NCI-H524 treated with DMSO at 0.1 percent for 48 hours (cell line): ENCODE measurements around the gene AP1S1.
"Not testable (repeated sequence)": the region's sequence is repeated elsewhere in the genome, so short reads cannot be mapped to it uniquely, and the experiment has no call there.

ENCODE experiments used
- DNase-seq: peaks from one replicate; lab custom pipeline; 2025; lab: John Stamatoyannopoulos, UW

AP1S1 gene

DNA sequence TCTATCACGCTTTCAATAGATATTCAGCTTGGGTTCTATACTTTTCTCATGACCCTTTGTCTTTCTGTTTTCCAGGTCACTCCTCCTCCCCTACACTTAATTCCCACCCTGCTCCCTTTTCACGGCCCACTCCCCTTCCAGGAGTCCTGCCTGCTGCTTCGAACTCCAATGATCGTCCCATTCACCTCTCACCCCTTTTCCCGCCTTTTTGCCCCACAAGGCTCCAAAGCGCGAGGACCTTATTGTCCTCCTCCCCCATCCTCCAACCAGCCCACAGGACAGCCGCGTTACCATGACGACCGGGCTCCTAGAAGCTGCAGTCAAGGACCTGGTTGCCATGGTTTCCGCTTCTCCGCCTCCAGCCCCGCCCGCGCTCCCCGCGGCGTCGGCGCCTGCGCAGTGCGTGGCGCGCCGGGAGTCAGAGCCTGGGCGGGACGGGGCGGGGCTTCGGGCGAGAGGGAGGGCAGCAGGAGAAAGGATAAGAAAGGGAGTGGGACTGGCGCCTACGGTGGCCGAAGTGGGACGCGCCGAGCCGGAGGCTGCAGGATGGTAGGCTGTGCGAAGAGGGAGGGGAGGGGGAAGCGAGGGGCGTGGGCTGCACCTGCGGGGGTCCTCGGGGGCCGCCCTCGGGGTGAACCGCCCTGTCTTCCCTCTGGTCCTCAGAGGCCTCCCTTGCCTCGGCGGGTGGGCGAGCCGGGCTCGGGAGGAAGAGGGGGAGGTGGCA, at the start of gene AP1S1:
Gene AP1S1 (plus strand): TSS at position 508 of the 724 bp plus-strand sequence. CDS start 39 bp downstream, at position 547.
- peak; percentile 80 for DNase-seq

- no peak for DNase-seq
Measured at GRCh38 chr7:101104799-101105198, 49.5 kb upstream of the AP1S1 start.

DNA sequence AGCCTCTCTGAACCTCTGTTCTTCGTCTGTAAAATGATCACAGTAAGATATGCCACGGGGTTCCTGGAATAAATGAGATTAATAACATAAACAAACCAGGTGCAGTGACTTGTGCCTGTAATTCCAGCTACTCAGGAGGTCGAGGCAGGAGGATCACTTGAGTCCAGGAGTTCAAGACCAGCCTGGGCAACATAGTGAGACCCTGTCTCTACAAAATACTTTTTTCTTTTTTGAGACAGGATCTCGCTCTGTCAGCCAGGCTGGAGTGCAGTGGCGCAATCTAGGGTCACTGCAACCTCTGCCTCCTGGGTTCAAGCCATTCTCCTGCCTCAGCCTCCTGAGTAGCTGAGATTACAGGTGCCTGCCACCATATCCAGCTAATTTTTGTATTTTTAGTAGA, 49.0 kb upstream of the AP1S1 start:
- DNase-seq = not testable (repeated sequence)

GRCh38 chr7:101106386-101106785, 47.9 kb upstream of the AP1S1 start:
- no peak for DNase-seq

GRCh38 chr7:101108330-101108857, 45.9 kb upstream of the AP1S1 start:
- no peak for DNase-seq

DNA sequence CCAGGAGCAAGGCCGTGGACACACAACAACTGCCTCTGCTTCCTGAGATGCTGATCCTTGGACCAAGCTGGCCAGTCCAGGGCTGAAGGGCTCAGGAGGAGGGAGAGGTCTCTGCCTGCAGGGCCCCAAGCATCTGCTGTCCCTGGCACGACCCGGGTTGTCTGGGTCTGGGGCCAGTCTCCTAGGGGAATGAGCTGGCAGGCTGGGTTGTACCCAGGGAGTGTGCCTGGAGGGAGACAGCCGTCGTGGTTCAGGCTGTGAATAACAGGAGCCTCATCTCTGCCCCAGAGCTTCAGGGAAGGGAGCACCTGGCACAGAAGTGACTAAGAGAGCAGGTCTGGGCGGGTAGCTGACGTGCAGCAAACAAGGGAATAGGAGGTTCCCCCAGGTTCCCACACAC, 45.3 kb upstream of the AP1S1 start:
- DNase-seq = no peak

DNA sequence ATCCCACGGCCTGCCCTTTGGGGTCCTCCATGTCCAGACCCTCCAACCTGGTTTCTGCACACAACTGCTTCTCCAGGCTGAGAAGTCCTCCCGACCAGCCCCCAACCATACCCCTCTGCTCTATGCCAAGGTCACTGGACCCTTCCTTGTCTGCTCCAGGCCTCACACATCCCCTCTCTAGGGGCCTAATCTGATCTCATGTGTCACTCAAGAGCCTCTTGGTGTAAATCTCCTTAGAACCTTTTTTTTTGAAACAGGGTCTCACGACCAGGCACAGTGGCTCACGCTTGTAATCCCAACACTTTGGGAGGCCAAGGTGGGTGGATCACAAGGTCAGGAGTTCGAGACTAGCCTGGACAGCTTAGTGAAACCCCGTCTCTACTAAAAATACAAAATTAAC, 44.9 kb upstream of the AP1S1 start:
- DNase-seq = no peak

DNA sequence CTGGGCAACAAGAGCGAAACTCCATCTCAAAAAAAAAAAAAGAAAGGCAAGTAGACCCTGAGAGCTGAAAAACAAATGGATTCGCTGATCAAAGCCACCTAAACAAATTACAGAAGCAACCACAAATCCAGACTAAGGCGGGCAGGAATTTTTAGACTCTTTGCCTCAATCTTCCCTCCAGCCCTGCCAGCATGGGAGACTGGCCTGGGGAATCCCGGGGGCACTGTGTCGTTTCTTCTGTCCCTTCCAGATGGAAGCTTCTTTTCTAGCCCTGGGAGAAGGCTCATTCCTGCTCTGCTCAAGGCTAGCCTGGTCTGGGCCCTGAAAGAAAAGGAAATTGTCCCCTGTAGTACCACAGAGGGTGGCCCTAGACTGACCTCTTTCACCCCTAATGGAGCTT, 43.0 kb upstream of the AP1S1 start:
- DNase-seq = no peak

GRCh38 chr7:101112233-101112632, 42.0 kb upstream of the AP1S1 start:
- no peak for DNase-seq

DNA sequence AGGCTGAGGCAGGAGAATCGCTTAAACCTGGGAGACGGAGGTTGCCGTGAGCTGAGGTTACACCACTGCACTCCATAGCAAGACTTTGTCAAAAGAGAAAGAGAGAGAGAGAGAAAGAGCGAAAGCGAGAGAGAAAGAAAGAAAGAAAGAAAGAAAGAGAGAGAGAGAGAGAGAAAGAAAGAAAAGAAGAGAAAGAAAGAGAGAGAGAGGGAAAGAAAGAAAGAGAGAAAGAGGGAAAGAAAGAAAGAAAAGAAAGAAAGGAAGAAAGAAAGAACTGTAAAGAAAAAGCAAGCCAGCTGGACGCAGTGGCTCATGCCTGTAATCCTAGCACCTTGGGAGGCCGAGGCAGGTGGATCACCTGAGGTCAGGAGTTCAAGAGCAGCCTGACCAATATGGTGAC, 41.1 kb upstream of the AP1S1 start:
- not testable (repeated sequence) for DNase-seq

GRCh38 chr7:101113836-101114235, 40.4 kb upstream of the AP1S1 start:
- no peak for DNase-seq

DNA sequence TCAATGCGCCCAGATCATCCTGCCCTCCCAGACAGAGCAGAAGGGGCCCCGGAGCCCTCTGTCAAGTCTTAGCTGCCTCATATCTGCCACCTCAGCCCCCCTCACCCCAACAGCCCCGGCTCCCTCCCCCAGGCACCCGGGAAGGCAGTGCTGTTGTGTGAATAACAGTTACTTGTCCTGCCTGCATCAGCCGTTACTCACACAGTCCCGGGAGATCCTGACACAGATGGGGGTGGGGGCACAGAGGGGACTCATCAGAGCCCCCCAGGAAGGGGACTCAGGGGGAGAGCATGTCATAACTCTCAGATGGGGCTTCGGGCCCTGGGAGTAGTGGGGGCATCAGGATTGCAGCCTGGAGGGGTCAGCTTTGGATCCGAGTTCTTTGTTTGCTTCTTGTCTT, 39.8 kb upstream of the AP1S1 start:
- DNase-seq = no peak

DNA sequence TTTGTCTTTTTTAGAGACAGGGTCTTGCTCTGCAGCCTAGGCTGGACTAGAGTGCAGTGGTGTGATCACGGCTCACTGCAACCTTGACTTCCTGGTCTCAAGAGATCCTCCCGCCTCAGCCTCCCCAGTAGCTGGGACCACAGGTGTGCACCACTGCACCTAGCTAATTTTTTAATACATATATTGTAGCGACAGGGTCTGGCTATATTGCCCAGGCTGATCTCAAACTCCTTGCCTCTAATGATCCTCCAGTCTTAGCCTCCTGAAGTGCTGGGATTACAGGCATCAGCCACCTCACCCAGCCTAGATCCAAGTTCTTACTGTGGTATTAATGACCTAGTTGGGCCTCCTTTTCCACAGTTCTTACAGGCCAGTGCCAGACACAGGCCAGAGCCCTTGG, 39.1 kb upstream of the AP1S1 start:
- no peak for DNase-seq

DNA sequence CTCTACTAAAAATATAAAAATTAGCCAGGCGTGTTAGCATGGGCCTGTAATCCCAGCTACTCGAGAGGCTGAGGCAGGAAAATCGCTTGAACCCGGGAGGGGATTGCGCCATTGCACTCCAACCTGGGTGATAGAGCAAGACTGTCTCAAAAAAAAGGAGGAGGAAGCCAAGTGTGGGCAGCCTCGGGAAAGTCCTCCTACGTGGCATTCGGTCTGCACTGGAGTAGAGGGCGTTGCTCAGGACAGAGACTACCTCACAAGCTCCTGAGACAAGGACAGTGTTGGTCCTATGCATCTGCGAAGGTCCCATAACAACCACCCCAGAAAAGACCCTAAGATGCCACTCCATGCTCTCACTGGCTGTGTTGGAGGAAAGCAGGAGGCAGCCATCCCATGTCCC, 37.4 kb upstream of the AP1S1 start:
- DNase-seq = no peak

DNA sequence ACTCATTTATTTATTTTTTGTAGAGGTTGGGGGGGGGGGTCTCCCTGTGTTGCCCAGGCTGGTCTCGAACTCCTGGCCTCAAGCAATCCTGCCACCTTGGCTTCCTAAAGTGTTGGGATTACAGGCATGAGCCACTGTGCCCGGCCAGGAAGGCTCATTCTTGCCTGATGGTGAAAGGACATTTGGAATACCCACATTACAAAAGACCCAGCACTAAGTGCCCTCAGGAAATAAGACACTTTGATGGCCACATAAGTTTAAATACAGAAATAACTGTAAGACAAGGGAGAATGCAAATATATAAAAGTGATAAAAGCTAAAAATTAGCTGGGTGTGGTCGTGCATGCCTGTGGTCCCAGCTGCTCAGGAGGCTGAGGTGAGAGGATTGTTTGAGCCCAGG, 35.4 kb upstream of the AP1S1 start:
- DNase-seq = no peak

GRCh38 chr7:101119876-101120275, 34.4 kb upstream of the AP1S1 start:
- no peak for DNase-seq

DNA sequence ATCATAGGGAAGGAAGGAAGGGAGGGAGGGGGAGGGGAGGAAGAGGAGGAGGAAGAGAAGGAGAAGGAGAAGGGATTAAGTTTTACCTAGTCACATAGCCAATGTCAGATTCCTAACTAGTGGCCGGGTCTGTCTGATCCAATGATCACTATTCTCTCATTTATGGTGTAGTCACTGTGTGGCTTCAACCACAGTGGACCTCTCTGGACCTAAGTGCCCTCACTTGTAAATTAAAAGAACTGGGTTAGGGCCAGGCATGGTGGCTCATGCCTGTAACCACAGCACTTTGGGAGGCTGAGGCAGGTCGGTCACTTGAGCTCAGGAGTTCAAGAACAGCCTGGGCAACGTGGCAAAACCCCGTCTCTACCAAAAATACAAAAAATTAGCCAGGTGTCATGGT, 34.0 kb upstream of the AP1S1 start:
- no peak for DNase-seq

- DNase-seq = not testable (repeated sequence)
Measured at GRCh38 chr7:101121631-101121990, 32.7 kb upstream of the AP1S1 start.

DNA sequence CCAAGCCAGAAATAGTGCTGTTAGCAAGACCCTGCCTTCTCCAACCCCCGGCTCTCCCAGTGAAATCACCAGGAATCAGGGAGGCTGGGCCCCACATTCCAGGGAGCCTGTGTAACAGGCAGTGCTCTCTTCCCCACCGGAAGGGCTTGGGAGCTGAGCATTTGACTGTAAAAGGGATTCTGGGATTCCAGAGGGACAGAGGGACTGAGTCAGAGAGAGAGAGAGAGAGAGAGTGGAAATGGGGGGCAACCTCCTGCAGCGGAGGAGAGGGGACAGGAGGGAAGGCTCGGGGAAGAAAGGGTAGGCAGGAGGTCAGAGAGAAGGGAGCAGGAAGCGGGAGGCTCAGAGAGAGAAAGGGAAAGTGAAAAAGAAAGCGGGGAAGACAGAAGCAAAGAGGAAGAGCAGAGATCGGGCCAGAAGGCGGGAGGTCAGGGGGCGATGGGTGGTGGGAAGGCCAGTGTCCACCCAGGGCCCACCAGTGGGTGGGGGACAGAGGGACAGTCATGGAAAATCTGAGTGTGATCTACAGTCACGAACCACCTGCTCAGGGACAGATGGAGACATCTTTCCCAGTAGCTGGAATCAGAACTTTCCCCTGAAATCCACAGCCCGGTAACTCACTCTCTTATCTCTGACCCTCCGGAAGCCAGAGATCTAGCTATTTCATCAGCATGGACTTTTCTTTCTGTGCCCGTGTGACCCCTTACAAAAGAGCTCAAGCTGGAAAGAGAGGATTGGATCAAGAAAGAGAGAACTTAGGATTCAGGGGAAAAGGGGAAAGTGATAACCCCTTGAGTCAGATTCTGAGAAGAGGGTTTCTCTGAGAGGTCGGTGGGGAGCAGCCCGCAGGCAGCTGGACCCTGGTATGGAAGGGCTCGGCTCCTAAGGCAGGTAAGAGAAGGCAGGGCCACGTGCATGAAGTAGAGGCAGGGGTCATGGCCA, 32.0 kb upstream of the AP1S1 start:
- no peak for DNase-seq

DNA sequence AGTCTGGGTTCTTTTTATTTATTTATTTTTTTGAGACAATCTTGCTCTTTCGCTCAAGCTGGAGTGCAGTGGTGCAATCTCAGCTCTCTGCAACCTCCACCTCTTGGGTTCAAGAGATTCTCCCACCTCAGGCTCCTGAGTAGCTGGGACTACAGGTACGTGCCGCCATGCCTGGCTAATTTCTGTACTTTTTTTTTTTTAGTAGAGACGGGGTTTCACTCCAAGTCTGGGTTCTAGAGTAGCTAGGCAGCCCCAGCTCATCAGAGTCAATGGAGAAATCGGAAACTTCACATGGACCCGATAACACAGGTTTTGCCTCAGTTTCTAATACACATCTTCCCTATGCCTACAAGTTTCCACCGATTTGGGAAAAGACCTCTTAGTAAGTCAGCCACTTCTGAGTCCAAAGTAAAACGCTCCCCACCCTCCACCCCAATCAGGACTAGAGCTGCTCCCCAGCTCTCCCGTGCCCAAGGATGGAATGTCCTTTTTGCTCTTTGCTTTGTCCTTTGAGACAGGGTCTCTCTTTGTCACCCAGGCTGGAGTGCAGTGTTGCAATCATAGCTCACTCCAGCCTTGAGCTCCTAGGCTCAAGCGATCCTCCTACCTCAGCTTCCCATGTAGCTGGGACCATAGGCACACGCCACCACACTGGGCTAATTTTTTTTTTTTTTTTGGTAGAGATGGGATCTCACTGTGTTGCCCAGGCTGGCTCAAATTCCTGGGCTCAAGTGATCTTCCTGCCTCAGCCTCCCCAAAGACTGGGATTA, 31.2 kb upstream of the AP1S1 start:
- no peak for DNase-seq

DNA sequence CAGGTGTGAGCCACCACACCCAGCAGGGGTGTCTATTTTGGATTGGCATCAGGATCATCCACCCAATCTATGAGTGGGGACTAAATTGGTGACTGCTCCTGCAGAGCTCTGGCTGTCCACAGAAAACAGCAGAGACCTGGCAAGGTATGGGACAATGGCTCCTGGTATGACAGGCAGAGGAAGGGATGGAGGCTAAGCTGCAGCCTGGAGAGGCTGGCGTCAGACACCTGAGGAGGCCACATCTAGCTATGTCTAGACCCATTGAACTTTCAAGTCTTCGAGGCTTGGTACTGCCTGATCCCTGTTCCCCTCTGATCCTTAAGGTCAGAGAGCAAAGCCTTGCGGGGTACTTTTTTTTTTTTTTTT, 30.6 kb upstream of the AP1S1 start:
- no peak for DNase-seq

- DNase-seq = no peak
Measured at GRCh38 chr7:101124376-101125056, 29.8 kb upstream of the AP1S1 start.
